SK-N-SH treated with all-trans-retinoic acid at 6 μM for 48 hours (cell line): ENCODE results near the gene HEATR5B.

Experiments
- ATAC-seq: fragments of 200-7000 bp; cut with Tn5 transposase; 3 replicates; pipeline ENCODE4 v1.9.1; 2020; ENCODE audit warnings: mild to moderate bottlenecking, moderate library complexity
- BACH2 ChIP-seq: fragments of 250-450 bp; sonication (Bioruptor Pico); IDR thresholded peaks from 2 replicates; pipeline ENCODE4 v1.9.0; 2021; ENCODE audit warnings: mild to moderate bottlenecking, borderline replicate concordance
- CSDC2 ChIP-seq: fragments of 250-450 bp; sonication (Bioruptor Pico); IDR thresholded peaks from 2 replicates; pipeline ENCODE4 v1.5.0; 2020; ENCODE audit warnings: mild to moderate bottlenecking, moderate library complexity
- ESRRG ChIP-seq: fragments of 250-450 bp; sonication (Bioruptor Pico); IDR thresholded peaks from 2 replicates; pipeline ENCODE4 v1.6.1; 2021; ENCODE audit warnings: mild to moderate bottlenecking
- GLIS3 ChIP-seq: fragments of 250-450 bp; sonication (Bioruptor Pico); IDR thresholded peaks from 2 replicates; pipeline ENCODE4 v1.5.0; 2020; ENCODE audit warnings: mild to moderate bottlenecking, moderate library complexity
- ISL1 ChIP-seq: fragments of 250-450 bp; sonication (Bioruptor Pico); IDR thresholded peaks from 2 replicates; pipeline ENCODE4 v2.1.2; 2022; ENCODE audit warnings: mild to moderate bottlenecking, moderate library complexity
- OSR1 ChIP-seq: fragments of 250-450 bp; sonication (Bioruptor Pico); IDR thresholded peaks from 2 replicates; pipeline ENCODE4 v1.8.0; 2022; ENCODE audit warnings: moderate library complexity, mild to moderate bottlenecking, inconsistent platforms
- PPARA ChIP-seq: fragments of 250-450 bp; sonication (Bioruptor Pico); IDR thresholded peaks from 2 replicates; pipeline ENCODE4 v1.5.0; 2020; ENCODE audit warnings: mild to moderate bottlenecking, borderline replicate concordance
- RARB ChIP-seq: fragments of 250-450 bp; sonication (Bioruptor Pico); IDR thresholded peaks from 2 replicates; pipeline ENCODE4 v1.8.0; 2021; ENCODE audit warnings: mild to moderate bottlenecking, moderate library complexity
- TCF4 ChIP-seq: fragments of 250-450 bp; sonication (Bioruptor Pico); IDR thresholded peaks from 2 replicates; pipeline ENCODE4 v1.8.0; 2021; ENCODE audit warnings: mild to moderate bottlenecking, moderate library complexity, borderline replicate concordance
- TOX ChIP-seq: fragments of 250-450 bp; sonication (Bioruptor Pico); IDR thresholded peaks from 2 replicates; pipeline ENCODE4 v1.8.0; 2021; ENCODE audit warnings: mild to moderate bottlenecking, moderate library complexity, borderline replicate concordance
- ZC3H10 ChIP-seq: fragments of 250-450 bp; sonication (Bioruptor Pico); IDR thresholded peaks from 2 replicates; pipeline ENCODE4 v1.5.1; 2021; ENCODE audit warnings: mild to moderate bottlenecking, moderate library complexity
- ZFP30 ChIP-seq: fragments of 450-650 bp; formaldehyde crosslinking; IDR thresholded peaks from 2 replicates; pipeline ENCODE4 v1.5.0; 2022; ENCODE audit warnings: mild to moderate bottlenecking, moderate library complexity
- ZNF565 ChIP-seq: fragments of 450-650 bp; formaldehyde crosslinking; conservative IDR thresholded peaks from 2 replicates; pipeline ENCODE4 v1.5.0; 2020; ENCODE audit warnings: low read depth, mild to moderate bottlenecking, moderate library complexity
- ZNF70 ChIP-seq: fragments of 450-650 bp; formaldehyde crosslinking; IDR thresholded peaks from 2 replicates; pipeline ENCODE4 v1.5.0; 2020; ENCODE audit warnings: mild to moderate bottlenecking, moderate library complexity
- ZNF8 ChIP-seq: fragments of 450-650 bp; formaldehyde crosslinking; IDR thresholded peaks from 2 replicates; pipeline ENCODE4 v1.5.0; 2020; ENCODE audit warnings: mild to moderate bottlenecking, moderate library complexity
- TF ChIP-seq, protein P1 (sequence below): fragments of 250-450 bp; sonication (Bioruptor Pico); IDR thresholded peaks from 2 replicates; pipeline ENCODE4 v1.5.1; 2020; ENCODE audit warnings: low read depth, mild to moderate bottlenecking, moderate library complexity
- TF ChIP-seq, protein P2 (sequence below): fragments of 250-450 bp; sonication (Bioruptor Pico); IDR thresholded peaks from 2 replicates; pipeline ENCODE4 v1.5.0; 2020; ENCODE audit warnings: mild to moderate bottlenecking, moderate library complexity
- TF ChIP-seq, protein P3 (sequence below): fragments of 250-450 bp; sonication (Bioruptor Pico); IDR thresholded peaks from 2 replicates; pipeline ENCODE4 v1.5.1; 2021; ENCODE audit warnings: mild to moderate bottlenecking, moderate library complexity
- TF ChIP-seq, protein P4 (sequence below): fragments of 250-450 bp; sonication (Bioruptor Pico); IDR thresholded peaks from 2 replicates; pipeline ENCODE4 v1.8.0; 2021; ENCODE audit warnings: low read depth, mild to moderate bottlenecking, moderate library complexity, borderline replicate concordance

Gene HEATR5B

DNA sequence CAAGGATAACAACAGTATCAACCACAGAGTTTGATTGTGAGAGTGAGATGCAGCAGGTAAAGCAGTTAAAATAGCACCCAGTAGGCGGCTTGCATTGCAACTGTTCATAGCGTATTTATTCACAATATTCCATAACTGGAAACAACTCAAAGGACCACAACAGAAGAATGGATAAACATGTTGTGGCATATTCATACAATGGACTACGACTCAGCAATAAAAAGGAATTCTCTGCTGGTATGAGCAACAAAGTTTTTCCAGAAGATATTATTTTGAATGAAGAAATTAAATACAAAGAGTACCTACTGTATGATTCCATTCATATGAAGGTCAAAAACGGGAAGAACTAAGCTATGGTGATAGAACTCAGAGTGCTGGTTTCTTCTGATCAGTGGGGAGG is 25.4 kb upstream of the HEATR5B start:
- ATAC-seq = no peak
- TF ChIP-seq PPARA (CRISPR knock-in tag) (no peak), RARB (CRISPR knock-in tag) (no peak), ZNF8 (no peak), GLIS3 (CRISPR knock-in tag) (no peak), ESRRG (no peak), ZC3H10 (no peak), OSR1 (CRISPR knock-in tag) (no peak), ZFP30 (CRISPR knock-in tag) (no peak), TOX (CRISPR knock-in tag) (no peak), CSDC2 (CRISPR knock-in tag) (no peak), ISL1 (no peak), BACH2 (CRISPR knock-in tag) (no peak), ZNF565 (CRISPR knock-in tag) (no peak)
- TF ChIP-seq, protein P1, sequence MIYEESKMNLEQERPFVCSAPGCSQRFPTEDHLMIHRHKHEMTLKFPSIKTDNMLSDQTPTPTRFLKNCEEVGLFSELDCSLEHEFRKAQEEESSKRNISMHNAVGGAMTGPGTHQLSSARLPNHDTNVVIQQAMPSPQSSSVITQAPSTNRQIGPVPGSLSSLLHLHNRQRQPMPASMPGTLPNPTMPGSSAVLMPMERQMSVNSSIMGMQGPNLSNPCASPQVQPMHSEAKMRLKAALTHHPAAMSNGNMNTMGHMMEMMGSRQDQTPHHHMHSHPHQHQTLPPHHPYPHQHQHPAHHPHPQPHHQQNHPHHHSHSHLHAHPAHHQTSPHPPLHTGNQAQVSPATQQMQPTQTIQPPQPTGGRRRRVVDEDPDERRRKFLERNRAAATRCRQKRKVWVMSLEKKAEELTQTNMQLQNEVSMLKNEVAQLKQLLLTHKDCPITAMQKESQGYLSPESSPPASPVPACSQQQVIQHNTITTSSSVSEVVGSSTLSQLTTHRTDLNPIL = no peak
- TF ChIP-seq, protein P2, sequence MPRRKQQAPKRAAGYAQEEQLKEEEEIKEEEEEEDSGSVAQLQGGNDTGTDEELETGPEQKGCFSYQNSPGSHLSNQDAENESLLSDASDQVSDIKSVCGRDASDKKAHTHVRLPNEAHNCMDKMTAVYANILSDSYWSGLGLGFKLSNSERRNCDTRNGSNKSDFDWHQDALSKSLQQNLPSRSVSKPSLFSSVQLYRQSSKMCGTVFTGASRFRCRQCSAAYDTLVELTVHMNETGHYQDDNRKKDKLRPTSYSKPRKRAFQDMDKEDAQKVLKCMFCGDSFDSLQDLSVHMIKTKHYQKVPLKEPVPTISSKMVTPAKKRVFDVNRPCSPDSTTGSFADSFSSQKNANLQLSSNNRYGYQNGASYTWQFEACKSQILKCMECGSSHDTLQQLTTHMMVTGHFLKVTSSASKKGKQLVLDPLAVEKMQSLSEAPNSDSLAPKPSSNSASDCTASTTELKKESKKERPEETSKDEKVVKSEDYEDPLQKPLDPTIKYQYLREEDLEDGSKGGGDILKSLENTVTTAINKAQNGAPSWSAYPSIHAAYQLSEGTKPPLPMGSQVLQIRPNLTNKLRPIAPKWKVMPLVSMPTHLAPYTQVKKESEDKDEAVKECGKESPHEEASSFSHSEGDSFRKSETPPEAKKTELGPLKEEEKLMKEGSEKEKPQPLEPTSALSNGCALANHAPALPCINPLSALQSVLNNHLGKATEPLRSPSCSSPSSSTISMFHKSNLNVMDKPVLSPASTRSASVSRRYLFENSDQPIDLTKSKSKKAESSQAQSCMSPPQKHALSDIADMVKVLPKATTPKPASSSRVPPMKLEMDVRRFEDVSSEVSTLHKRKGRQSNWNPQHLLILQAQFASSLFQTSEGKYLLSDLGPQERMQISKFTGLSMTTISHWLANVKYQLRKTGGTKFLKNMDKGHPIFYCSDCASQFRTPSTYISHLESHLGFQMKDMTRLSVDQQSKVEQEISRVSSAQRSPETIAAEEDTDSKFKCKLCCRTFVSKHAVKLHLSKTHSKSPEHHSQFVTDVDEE (CRISPR knock-in tag) = no peak
- TF ChIP-seq, protein P3, sequence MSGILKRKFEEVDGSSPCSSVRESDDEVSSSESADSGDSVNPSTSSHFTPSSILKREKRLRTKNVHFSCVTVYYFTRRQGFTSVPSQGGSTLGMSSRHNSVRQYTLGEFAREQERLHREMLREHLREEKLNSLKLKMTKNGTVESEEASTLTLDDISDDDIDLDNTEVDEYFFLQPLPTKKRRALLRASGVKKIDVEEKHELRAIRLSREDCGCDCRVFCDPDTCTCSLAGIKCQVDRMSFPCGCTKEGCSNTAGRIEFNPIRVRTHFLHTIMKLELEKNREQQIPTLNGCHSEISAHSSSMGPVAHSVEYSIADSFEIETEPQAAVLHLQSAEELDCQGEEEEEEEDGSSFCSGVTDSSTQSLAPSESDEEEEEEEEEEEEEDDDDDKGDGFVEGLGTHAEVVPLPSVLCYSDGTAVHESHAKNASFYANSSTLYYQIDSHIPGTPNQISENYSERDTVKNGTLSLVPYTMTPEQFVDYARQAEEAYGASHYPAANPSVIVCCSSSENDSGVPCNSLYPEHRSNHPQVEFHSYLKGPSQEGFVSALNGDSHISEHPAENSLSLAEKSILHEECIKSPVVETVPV = no peak
- TF ChIP-seq, protein P4, sequence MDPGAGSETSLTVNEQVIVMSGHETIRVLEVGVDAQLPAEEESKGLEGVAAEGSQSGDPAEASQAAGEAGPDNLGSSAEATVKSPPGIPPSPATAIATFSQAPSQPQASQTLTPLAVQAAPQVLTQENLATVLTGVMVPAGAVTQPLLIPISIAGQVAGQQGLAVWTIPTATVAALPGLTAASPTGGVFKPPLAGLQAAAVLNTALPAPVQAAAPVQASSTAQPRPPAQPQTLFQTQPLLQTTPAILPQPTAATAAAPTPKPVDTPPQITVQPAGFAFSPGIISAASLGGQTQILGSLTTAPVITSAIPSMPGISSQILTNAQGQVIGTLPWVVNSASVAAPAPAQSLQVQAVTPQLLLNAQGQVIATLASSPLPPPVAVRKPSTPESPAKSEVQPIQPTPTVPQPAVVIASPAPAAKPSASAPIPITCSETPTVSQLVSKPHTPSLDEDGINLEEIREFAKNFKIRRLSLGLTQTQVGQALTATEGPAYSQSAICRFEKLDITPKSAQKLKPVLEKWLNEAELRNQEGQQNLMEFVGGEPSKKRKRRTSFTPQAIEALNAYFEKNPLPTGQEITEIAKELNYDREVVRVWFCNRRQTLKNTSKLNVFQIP = no peak

DNA sequence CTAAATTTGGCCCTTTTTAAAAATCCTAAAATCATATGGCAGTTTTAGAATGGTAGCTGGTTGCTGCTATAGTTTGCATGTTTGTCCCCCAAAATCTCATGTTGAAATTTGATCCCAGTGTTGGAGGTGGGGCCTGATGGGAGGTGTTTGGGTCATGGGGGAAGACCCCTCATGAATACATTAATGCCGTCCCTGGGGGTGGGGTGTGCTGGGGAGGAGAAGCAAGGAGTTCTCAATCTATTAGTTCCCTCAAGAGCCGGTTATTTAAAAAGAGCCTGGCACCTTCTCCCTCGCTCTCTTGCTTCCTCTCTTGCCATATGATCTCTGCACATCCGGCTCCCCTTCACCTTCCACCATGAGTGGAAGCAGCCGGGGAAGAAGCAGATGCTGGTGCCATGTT is 21.0 kb upstream of the HEATR5B start:
- no peak for ATAC-seq

More for the DNA sequence above, 21.0 kb upstream of the HEATR5B start:
- TF ChIP-seq TOX (CRISPR knock-in tag) (no peak), ISL1 (no peak), ZFP30 (CRISPR knock-in tag) (no peak), ZNF565 (CRISPR knock-in tag) (no peak), ZNF70 (no peak), TCF4 (CRISPR knock-in tag) (no peak)
- TF ChIP-seq, protein P2 (CRISPR knock-in tag) = no peak
- TF ChIP-seq, protein P1 = no peak
